Measurements from ENCODE around the gene FMN2.

Gene FMN2

DNA sequence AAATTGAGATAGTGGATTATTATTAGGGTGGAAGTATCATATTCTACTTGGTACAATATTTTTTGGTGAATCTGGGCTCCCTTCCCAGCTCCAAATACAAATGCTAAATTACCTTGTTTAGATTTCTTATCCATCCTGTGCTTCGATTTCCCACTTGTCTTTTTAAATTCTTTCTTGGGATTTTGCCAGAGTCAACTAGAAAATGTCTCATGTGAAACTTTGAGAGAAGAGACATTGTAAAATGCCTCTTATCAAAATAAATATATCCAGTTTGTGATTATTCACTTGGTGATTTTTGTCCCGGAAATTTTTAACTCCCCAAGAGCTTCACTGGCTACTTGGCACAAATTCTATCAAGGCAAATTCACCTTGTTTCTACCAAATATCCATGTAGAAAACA, 202.0 kb downstream of the FMN2 start (continued):
- TF ChIP-seq ZNF350 (tag by site-specific recombination; IDR thresholded peaks at IDR 0.05) (no peak), ZNF510 (tag by site-specific recombination; IDR thresholded peaks at IDR 0.05; ENCODE audit: insufficient replicate concordance) (peak; percentile 3), YY1 (tag by site-specific recombination; IDR thresholded peaks at IDR 0.05) (peak; percentile 28; the same call in 1 of the 2 replicates), ZNF549 (tag by site-specific recombination; IDR thresholded peaks at IDR 0.05) (0 out of 2 replicates have a peak, but pooled peaks have one; percentile 17), ZNF768 (tag by site-specific recombination; IDR thresholded peaks at IDR 0.05) (no peak), WT1 (tag by site-specific recombination; IDR thresholded peaks at IDR 0.05) (peak; percentile 23; the same call in 1 of the 2 replicates), MZF1 (tag by site-specific recombination; IDR thresholded peaks at IDR 0.05; ENCODE audit: borderline replicate concordance) (peak; percentile 39; the same call in 1 of the 2 replicates), ZNF37A (tag by site-specific recombination; IDR thresholded peaks at IDR 0.05) (no peak), OSR2 (tag by site-specific recombination; IDR thresholded peaks at IDR 0.05) (peak; percentile 28; the same call in 1 of the 2 replicates), ZNF677 (tag by site-specific recombination; IDR thresholded peaks at IDR 0.05) (no peak), ZNF843 (tag by site-specific recombination; IDR thresholded peaks at IDR 0.05) (peak; percentile 71; the same call in 1 of the 2 replicates), HOXD13 (CRISPR knock-in tag; IDR thresholded peaks at IDR 0.05; ENCODE audit: borderline replicate concordance) (no peak)
- TF ChIP-seq, protein P1, sequence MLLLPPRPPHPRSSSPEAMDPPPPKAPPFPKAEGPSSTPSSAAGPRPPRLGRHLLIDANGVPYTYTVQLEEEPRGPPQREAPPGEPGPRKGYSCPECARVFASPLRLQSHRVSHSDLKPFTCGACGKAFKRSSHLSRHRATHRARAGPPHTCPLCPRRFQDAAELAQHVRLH (tag by site-specific recombination; IDR thresholded peaks at IDR 0.05) = 0 out of 2 replicates have a peak, but pooled peaks have one; percentile 31
- TF ChIP-seq, protein P2, sequence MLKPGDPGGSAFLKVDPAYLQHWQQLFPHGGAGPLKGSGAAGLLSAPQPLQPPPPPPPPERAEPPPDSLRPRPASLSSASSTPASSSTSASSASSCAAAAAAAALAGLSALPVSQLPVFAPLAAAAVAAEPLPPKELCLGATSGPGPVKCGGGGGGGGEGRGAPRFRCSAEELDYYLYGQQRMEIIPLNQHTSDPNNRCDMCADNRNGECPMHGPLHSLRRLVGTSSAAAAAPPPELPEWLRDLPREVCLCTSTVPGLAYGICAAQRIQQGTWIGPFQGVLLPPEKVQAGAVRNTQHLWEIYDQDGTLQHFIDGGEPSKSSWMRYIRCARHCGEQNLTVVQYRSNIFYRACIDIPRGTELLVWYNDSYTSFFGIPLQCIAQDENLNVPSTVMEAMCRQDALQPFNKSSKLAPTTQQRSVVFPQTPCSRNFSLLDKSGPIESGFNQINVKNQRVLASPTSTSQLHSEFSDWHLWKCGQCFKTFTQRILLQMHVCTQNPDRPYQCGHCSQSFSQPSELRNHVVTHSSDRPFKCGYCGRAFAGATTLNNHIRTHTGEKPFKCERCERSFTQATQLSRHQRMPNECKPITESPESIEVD (tag by site-specific recombination; IDR thresholded peaks at IDR 0.05) = peak; percentile 80

DNA sequence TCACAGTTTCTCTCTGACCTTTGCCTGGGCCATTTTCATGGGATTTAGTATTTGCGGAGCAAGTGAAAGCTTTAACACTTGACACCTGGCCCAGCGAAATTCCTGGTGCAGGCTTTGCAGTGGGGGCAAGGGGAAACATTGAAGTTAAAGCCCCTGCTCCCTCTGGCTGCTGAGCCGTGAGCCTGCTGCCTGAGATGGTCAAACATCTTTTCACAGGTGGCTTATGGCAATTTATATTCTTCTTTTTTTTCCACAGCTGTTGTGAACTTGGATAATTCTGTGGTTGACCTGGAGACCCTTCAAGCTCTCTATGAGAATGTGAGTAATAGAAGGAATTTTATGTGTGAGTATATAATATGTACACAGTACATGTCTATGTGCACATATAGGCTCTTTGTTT, 202.9 kb downstream of the FMN2 start:
- ChIA-PET POLR2A (no interaction called here), CTCF (interaction anchor here (0.6 to 2.7 kb wide), 4 partner anchors 11 to 112 kb away, joined by 3 to 9 read pairs (median 4); no protein-coding TSS in a partner anchor)
- TF ChIP-seq, protein P3, sequence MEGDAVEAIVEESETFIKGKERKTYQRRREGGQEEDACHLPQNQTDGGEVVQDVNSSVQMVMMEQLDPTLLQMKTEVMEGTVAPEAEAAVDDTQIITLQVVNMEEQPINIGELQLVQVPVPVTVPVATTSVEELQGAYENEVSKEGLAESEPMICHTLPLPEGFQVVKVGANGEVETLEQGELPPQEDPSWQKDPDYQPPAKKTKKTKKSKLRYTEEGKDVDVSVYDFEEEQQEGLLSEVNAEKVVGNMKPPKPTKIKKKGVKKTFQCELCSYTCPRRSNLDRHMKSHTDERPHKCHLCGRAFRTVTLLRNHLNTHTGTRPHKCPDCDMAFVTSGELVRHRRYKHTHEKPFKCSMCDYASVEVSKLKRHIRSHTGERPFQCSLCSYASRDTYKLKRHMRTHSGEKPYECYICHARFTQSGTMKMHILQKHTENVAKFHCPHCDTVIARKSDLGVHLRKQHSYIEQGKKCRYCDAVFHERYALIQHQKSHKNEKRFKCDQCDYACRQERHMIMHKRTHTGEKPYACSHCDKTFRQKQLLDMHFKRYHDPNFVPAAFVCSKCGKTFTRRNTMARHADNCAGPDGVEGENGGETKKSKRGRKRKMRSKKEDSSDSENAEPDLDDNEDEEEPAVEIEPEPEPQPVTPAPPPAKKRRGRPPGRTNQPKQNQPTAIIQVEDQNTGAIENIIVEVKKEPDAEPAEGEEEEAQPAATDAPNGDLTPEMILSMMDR (tag by site-specific recombination; IDR thresholded peaks at IDR 0.05) = 0 out of 2 replicates have a peak, but pooled peaks have one; percentile 16
- TF ChIP-seq ZNF548 (tag by site-specific recombination; IDR thresholded peaks at IDR 0.05) = no peak
- H3K4me3 ChIP-seq (ENCODE audit: low read depth, low read length) = no peak overlapping the region
- no peak overlapping the region for H3K27ac ChIP-seq (ENCODE audit: extremely low read depth, low read depth, low read length)
- H3K4me1 ChIP-seq (ENCODE audit: control insufficient read depth, insufficient read depth, low read length) = peaks cover 25% of the 10 kb centered on the region
- peaks cover 2 to 4% of the 10 kb centered on the region in 2 experiments; a peak in 2 of 3 replicates for H3K36me3 ChIP-seq (ENCODE audit: control insufficient read depth in 2 of 2, insufficient read depth in 1 of 2, low read length in 2 of 2)
- no peaks in the 10 kb centered on the region for H3K9me3 ChIP-seq (ENCODE audit: control insufficient read depth, insufficient read depth, low read depth, low read length)

DNA sequence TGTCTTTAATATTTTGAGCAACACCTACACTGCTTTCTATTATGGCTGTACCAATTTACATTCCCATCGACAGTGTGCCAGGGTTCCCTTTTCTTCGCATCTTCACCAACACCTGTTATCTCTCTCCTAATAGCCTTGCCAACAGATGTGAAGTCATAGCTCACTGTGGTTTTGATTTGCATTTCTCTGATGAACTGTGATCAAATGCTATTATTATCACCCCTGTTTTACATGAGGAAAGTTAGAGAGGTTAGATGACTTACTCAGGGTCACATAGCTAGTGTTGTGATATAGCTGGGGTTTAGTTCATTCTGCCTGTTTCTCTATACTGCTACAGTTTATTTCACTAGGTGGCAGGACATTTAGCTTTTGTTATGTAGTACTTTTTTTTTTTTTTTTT, 204.1 kb downstream of the FMN2 start:
- TF ChIP-seq ZNF560 (tag by site-specific recombination; IDR thresholded peaks at IDR 0.05; ENCODE audit: borderline replicate concordance) (no peak), ZNF544 (tag by site-specific recombination; IDR thresholded peaks at IDR 0.05) (no peak), ZSCAN30 (tag by site-specific recombination; IDR thresholded peaks at IDR 0.05) (no peak), REPIN1 (tag by site-specific recombination; IDR thresholded peaks at IDR 0.05; ENCODE audit: low read depth) (no peak), KLF9 (tag by site-specific recombination; IDR thresholded peaks at IDR 0.05; ENCODE audit: low read depth) (no peak)
- TF ChIP-seq, protein P4, sequence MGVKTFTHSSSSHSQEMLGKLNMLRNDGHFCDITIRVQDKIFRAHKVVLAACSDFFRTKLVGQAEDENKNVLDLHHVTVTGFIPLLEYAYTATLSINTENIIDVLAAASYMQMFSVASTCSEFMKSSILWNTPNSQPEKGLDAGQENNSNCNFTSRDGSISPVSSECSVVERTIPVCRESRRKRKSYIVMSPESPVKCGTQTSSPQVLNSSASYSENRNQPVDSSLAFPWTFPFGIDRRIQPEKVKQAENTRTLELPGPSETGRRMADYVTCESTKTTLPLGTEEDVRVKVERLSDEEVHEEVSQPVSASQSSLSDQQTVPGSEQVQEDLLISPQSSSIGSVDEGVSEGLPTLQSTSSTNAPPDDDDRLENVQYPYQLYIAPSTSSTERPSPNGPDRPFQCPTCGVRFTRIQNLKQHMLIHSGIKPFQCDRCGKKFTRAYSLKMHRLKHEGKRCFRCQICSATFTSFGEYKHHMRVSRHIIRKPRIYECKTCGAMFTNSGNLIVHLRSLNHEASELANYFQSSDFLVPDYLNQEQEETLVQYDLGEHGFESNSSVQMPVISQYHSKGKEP (tag by site-specific recombination; IDR thresholded peaks at IDR 0.05) = no peak
- TF ChIP-seq, protein P5, sequence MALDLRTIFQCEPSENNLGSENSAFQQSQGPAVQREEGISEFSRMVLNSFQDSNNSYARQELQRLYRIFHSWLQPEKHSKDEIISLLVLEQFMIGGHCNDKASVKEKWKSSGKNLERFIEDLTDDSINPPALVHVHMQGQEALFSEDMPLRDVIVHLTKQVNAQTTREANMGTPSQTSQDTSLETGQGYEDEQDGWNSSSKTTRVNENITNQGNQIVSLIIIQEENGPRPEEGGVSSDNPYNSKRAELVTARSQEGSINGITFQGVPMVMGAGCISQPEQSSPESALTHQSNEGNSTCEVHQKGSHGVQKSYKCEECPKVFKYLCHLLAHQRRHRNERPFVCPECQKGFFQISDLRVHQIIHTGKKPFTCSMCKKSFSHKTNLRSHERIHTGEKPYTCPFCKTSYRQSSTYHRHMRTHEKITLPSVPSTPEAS (tag by site-specific recombination; IDR thresholded peaks at IDR 0.05) = no peak
- TF ChIP-seq, protein P6, sequence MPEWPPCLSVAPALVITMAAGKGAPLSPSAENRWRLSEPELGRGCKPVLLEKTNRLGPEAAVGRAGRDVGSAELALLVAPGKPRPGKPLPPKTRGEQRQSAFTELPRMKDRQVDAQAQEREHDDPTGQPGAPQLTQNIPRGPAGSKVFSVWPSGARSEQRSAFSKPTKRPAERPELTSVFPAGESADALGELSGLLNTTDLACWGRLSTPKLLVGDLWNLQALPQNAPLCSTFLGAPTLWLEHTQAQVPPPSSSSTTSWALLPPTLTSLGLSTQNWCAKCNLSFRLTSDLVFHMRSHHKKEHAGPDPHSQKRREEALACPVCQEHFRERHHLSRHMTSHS (tag by site-specific recombination; IDR thresholded peaks at IDR 0.05) = no peak
- Histone ChIP-seq H3K4me1 (ENCODE audit: control insufficient read depth, insufficient read depth, low read length) (peaks cover 25% of the 10 kb centered on the region), H3K36me3 (ENCODE audit: control insufficient read depth in 2 of 2, insufficient read depth in 1 of 2, low read length in 2 of 2) (peaks cover 2 to 4% of the 10 kb centered on the region in 2 experiments; a peak in 2 of 3 replicates), H3K27ac (ENCODE audit: extremely low read depth, low read depth, low read length) (no peak overlapping the region), H3K9me3 (ENCODE audit: control insufficient read depth, insufficient read depth, low read depth, low read length) (no peaks in the 10 kb centered on the region), H3K4me3 (ENCODE audit: low read depth, low read length) (no peak overlapping the region)
- POLR2A ChIA-PET = no interaction called here
- CTCF ChIA-PET = interaction anchor here (0.7 to 1.4 kb wide), 2 partner anchors 8 to 11 kb away, joined by 3 to 4 read pairs; no protein-coding TSS in a partner anchor
